HEK293 (cell line): ENCODE results near the gene BTBD2.

Source experiments
- CTCF ChIA-PET: fragments of 350-600 bp; formaldehyde crosslinking; extraction: SDS; loops from one replicate; lab custom pipeline; 2021; ENCODE audit warnings: antibody characterized with exemption; lab: Yijun Ruan, JAX
- POLR2A ChIA-PET: fragments of 300-600 bp; formaldehyde crosslinking; extraction: SDS; loops from one replicate; lab custom pipeline; 2020; ENCODE audit warnings: antibody characterized with exemption, inconsistent platforms; lab: Yijun Ruan, JAX
- H3K27ac ChIP-seq: fragments of 200-500 bp; sonication (Bioruptor generic); 2 replicates; pipeline ENCODE4 v1.5.1; 2014; ENCODE audit warnings: low read depth, low read length, control low read depth, inconsistent platforms; ENCODE audit errors: extremely low read depth
- H3K36me3 ChIP-seq, 2 experiments: fragments of 200-500 bp in 1 of 2; sonication (Bioruptor generic) in 1 of 2; 1 replicate in 1 of 2; 2 replicates in 1 of 2; pipeline ENCODE4 v1.5.1; 2014 to 2017; ENCODE audit warnings: inconsistent platforms in 2 of 2, low read length in 2 of 2; ENCODE audit not compliant: control insufficient read depth in 2 of 2, insufficient read depth in 1 of 2
- H3K4me1 ChIP-seq: fragments of 200-500 bp; sonication (Bioruptor generic); 2 replicates; pipeline ENCODE4 v1.5.1; 2014; ENCODE audit warnings: mild to moderate bottlenecking, low read length, inconsistent platforms; ENCODE audit not compliant: control insufficient read depth, insufficient read depth
- H3K4me3 ChIP-seq: 2 replicates; pipeline ENCODE4 v1.5.1; 2011; ENCODE audit warnings: low read depth, mild to moderate bottlenecking, control low read depth, low read length, moderate library complexity
- H3K9me3 ChIP-seq: fragments of 200-500 bp; sonication (Bioruptor generic); 2 replicates; pipeline ENCODE4 v1.5.1; 2014; ENCODE audit warnings: low read depth, low read length, inconsistent platforms; ENCODE audit not compliant: control insufficient read depth, insufficient read depth
- HIC1 ChIP-seq: fragments of 450-650 bp; formaldehyde crosslinking; IDR thresholded peaks from 2 replicates; pipeline ENCODE4 v1.5.1; 2016; ENCODE audit warnings: missing biosample characterization, missing genetic modification characterization
- PRDM4 ChIP-seq: fragments of 450-650 bp; formaldehyde crosslinking; IDR thresholded peaks from 2 replicates; pipeline ENCODE4 v1.5.1; 2017; ENCODE audit warnings: missing biosample characterization, missing genetic modification characterization
- PRDM6 ChIP-seq: fragments of 450-650 bp; formaldehyde crosslinking; IDR thresholded peaks from 2 replicates; pipeline ENCODE4 v1.5.1; 2017; ENCODE audit warnings: missing biosample characterization, missing genetic modification characterization
- SCRT2 ChIP-seq: fragments of 450-650 bp; formaldehyde crosslinking; IDR thresholded peaks from 2 replicates; pipeline ENCODE4 v1.5.1; 2016; ENCODE audit warnings: missing biosample characterization, missing genetic modification characterization
- YY2 ChIP-seq: fragments of 450-650 bp; formaldehyde crosslinking; IDR thresholded peaks from 2 replicates; pipeline ENCODE4 v1.5.1; 2016; ENCODE audit warnings: missing biosample characterization, missing genetic modification characterization
- ZBTB10 ChIP-seq: fragments of 450-650 bp; formaldehyde crosslinking; IDR thresholded peaks from 2 replicates; pipeline ENCODE4 v1.5.1; 2016; ENCODE audit warnings: missing biosample characterization, missing genetic modification characterization
- ZBTB17 ChIP-seq: fragments of 450-650 bp; formaldehyde crosslinking; IDR thresholded peaks from 2 replicates; pipeline ENCODE4 v1.5.1; 2016; ENCODE audit warnings: missing biosample characterization, missing genetic modification characterization
- ZBTB21 ChIP-seq: fragments of 450-650 bp; formaldehyde crosslinking; IDR thresholded peaks from 2 replicates; pipeline ENCODE4 v1.5.1; 2017; ENCODE audit warnings: missing biosample characterization, missing genetic modification characterization
- ZBTB26 ChIP-seq: fragments of 450-650 bp; formaldehyde crosslinking; optimal IDR thresholded peaks from 2 replicates; pipeline ENCODE3; 2016; ENCODE audit warnings: missing biosample characterization, mild to moderate bottlenecking, missing genetic modification characterization
- ZBTB6 ChIP-seq: fragments of 450-650 bp; formaldehyde crosslinking; IDR thresholded peaks from 2 replicates; pipeline ENCODE4 v1.5.1; 2017; ENCODE audit warnings: missing biosample characterization, missing genetic modification characterization
- ZNF174 ChIP-seq: fragments of 450-650 bp; formaldehyde crosslinking; IDR thresholded peaks from 2 replicates; pipeline ENCODE4 v1.5.0; 2017; ENCODE audit warnings: missing biosample characterization, mild to moderate bottlenecking, missing genetic modification characterization
- ZNF221 ChIP-seq: fragments of 450-650 bp; formaldehyde crosslinking; IDR thresholded peaks from 2 replicates; pipeline ENCODE4 v1.5.1; 2017; ENCODE audit warnings: missing biosample characterization, missing genetic modification characterization, borderline replicate concordance
- ZNF239 ChIP-seq: fragments of 450-650 bp; formaldehyde crosslinking; IDR thresholded peaks from 2 replicates; pipeline ENCODE4 v1.5.1; 2016; ENCODE audit warnings: missing biosample characterization, missing genetic modification characterization
- ZNF280C ChIP-seq: fragments of 450-650 bp; formaldehyde crosslinking; IDR thresholded peaks from 2 replicates; pipeline ENCODE4 v1.5.1; 2016; ENCODE audit warnings: missing biosample characterization, missing genetic modification characterization
- ZNF473 ChIP-seq: fragments of 450-650 bp; formaldehyde crosslinking; IDR thresholded peaks from 2 replicates; pipeline ENCODE4 v1.5.1; 2017; ENCODE audit warnings: missing biosample characterization, missing genetic modification characterization
- ZNF488 ChIP-seq: fragments of 450-650 bp; formaldehyde crosslinking; IDR thresholded peaks from 2 replicates; pipeline ENCODE4 v1.5.1; 2016; ENCODE audit warnings: missing biosample characterization, missing genetic modification characterization
- ZNF513 ChIP-seq: fragments of 450-650 bp; IDR thresholded peaks from 2 replicates; pipeline ENCODE4 v1.5.1; 2018; ENCODE audit warnings: missing biosample characterization, missing genetic modification characterization
- ZNF670 ChIP-seq: fragments of 450-650 bp; formaldehyde crosslinking; IDR thresholded peaks from 2 replicates; pipeline ENCODE4 v1.5.1; 2016; ENCODE audit warnings: missing biosample characterization, missing genetic modification characterization, low read depth
- ZSCAN23 ChIP-seq: fragments of 450-650 bp; formaldehyde crosslinking; IDR thresholded peaks from 2 replicates; pipeline ENCODE4 v1.5.1; 2016; ENCODE audit warnings: missing biosample characterization, missing genetic modification characterization

The BTBD2 gene

GRCh38 chr19:2014731-2015607 is 545 bp downstream of the BTBD2 start:
- CTCF ChIA-PET, result no interaction called here
- no peaks in the 10 kb centered on the region for H3K4me1 ChIP-seq
- H3K36me3 ChIP-seq, result peaks cover 4 to 22% of the 10 kb centered on the region in 2 experiments; a peak in 2 of 3 replicates
- H3K27ac ChIP-seq, result peak overlapping the region; percentile 66; the same call in 1 of the 2 replicates
- no peaks in the 10 kb centered on the region for H3K9me3 ChIP-seq
- H3K4me3 ChIP-seq, result peak overlapping the region; percentile 79
- POLR2A ChIA-PET, result no interaction called here
- TF ChIP-seq ZSCAN23 (0 out of 2 replicates have a peak, but pooled peaks have one; percentile 23), ZBTB26 (tag by site-specific recombination) (peak; percentile 59), ZBTB17 (tag by site-specific recombination) (no peak), HIC1 (tag by site-specific recombination) (no peak), ZNF239 (tag by site-specific recombination) (no peak), ZNF670 (tag by site-specific recombination) (no peak), ZNF513 (tag by site-specific recombination) (no peak), ZBTB6 (tag by site-specific recombination) (no peak), ZNF280C (tag by site-specific recombination) (no peak), ZBTB21 (tag by site-specific recombination) (no peak), ZNF473 (tag by site-specific recombination) (no peak), ZNF488 (tag by site-specific recombination) (no peak), ZNF174 (tag by site-specific recombination) (no peak), ZNF221 (tag by site-specific recombination) (no peak), PRDM6 (tag by site-specific recombination) (no peak), ZBTB10 (tag by site-specific recombination) (peak; percentile 97), PRDM4 (tag by site-specific recombination) (no peak), SCRT2 (no peak), YY2 (no peak)
